Activated CD4-positive, alpha-beta T cell treated with anti-CD3 and anti-CD28 coated beads, Interleukin-10, Interleukin-2, amounts not matched to agents 100 ng/mL and 50 ng/mL, durations not matched to agents 16 hours and 8 hours (primary cell): ENCODE measurements around the gene CAMKMT.

ENCODE experiments used
- DNase-seq: peaks from one replicate; pipeline ENCODE4 v3.0.0-alpha.2; 2020

The CAMKMT gene

DNA sequence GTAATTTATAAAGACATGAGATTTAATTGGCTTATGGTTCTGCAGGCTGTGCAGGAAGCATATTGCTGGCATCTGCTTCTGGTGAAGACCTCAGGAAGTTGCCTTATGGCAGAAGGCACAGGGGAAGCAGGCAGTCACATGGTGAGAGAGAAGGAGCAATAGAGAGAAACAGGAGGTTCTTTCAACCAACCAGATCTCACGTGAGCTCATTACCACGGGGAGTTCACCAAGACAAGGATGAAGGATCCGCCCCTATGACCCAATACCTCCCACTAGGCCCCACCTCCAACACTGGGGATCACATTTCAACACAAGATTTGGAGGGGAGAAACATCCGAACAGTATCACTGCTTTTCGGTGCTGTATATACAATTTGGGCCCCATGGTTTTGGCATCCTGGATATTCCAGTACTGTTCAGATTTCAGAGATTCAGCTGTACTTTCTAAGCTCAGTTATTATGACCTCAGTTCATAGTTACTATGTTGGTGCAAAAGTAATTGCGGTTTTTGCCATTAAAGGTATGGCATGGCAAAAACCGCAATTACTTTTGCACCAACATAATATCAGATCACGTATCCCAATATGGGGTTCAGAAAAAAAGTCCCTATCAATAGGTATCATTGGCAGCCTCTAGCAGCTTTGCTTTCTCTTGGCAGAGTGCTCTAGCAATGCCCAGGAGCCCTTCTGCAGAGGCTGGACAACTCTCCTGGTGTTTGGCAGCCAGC, 390.2 kb downstream of the CAMKMT start:
- no peak for DNase-seq

- no peak for DNase-seq
Observed at GRCh38 chr2:44752761-44753160, 391.0 kb downstream of the CAMKMT start.

- peak; percentile 58 for DNase-seq
Observed at GRCh38 chr2:44753552-44754285, 392.0 kb downstream of the CAMKMT start.

- no peak for DNase-seq
Observed at GRCh38 chr2:44758591-44758990, 396.8 kb downstream of the CAMKMT start.

- DNase-seq = no peak
Observed at GRCh38 chr2:44759823-44760222, 398.1 kb downstream of the CAMKMT start.

DNA sequence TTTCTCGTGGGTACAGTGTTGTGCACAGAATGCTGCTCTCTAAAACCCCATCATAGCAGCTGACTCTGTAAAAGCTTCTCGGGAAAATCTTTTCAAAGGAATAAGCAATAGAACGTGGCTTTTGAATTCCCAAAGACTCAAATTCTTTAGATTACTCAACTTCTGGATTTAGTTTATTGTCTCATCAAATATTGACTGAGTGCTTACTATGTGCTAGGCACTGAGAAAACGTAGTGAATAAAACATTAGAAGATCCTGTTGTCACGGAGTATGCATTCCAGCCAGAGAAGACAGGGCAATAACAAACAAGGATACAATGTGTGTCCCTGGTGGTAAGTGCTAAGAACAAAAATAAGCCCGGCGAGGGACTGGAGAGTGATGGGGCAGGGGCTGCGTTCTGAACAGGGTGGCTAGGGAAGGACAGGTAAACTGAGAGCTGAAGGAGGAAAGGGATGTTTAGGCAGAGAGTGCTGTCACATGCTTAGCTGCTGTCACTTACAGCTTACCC, 401.6 kb downstream of the CAMKMT start:
- no peak for DNase-seq

DNA sequence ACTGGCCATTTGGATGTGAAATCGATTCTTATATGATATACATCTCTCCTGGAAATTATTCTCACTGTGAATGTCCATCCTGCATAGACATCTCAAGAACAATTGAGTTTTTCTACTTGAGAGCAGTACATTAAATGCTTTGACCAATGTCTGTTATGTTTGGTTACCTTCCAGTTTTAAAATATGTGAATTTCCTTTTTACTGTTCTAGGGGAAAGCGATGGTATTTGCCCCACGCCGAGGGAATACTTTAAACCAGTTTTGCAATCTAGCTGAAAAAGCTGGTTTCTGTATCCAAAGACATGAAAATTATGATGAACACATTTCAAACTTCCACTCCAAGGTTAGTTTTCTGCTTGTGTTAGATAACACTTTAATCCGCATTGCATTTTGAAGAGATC, 404.5 kb downstream of the CAMKMT start:
- no peak for DNase-seq

DNA sequence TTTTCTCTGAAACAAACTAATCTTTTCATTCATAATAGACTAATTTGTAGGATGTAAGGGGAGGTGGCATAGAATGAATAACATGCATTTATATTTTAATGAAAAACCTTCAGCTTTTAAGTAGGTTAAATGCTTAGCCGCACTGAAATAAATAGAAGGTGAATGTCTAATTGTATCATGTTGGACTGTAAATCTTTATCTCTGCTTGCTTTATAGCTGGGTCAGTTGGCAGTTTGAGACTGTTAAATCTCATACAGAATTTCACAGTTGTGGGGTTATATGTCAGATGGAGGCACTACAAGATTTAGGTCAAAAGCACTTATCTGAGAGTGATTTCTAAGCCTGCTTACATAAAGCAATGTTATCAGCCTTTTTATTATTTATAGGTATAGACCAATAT, 405.0 kb downstream of the CAMKMT start:
- no peak for DNase-seq

DNA sequence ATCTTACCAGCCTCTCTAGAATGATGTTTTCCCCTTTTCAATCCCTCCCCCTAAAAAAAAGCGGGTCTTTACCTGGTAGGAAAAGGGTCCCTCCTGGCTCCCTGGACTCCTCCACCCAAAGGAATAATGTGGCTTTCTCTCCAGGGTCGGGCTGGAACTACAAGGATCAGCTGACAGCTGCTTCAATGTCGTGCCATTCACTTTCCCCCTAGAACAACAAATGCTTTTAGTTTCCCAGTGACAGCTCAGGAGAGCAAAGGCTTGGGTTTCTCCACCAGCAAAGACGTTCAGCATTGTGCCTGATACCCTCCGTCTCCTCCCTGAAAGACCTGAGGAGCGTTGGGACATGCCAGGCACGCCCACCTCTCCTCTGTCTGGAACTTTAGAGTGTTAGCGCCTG, 405.9 kb downstream of the CAMKMT start:
- DNase-seq = no peak

DNA sequence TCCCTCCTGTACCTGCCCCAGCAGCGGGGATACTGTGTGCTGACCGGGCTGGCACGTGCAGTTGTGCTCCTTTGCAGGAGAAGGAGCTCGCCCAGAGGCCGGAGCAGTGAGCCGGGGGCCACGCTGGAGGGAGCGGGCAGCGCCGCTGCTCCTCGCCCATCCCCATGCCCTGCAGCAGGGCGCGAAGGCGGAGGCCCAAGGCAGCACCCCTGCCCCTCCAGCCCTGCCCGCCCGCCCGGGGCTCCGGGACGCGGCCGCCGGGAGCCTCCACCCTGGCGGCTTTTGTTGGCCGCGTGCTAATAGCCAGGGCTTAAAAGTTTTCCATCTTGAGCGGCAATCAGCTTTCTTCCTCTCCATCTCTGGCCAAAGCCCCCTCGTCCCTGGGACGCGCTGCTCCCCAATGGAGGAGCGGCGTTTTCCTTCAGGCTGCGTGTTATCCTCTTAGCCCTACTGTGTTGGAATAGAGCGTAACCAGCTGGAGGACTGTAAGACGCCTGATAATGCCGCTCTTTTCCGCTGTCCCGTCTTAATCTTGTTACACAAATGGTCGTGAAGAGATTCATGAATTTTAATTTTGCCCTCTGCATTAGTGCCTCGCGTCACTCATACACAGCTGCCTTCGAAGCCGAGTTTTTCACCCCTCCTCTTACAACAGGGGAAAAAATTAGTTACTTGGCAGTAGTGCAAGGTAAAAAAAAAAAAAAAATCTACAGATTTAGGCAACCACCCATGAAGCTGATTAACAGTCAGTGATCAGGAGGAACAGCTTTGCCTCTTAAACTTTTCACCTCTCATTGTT, 406.9 kb downstream of the CAMKMT start:
- DNase-seq = no peak

DNA sequence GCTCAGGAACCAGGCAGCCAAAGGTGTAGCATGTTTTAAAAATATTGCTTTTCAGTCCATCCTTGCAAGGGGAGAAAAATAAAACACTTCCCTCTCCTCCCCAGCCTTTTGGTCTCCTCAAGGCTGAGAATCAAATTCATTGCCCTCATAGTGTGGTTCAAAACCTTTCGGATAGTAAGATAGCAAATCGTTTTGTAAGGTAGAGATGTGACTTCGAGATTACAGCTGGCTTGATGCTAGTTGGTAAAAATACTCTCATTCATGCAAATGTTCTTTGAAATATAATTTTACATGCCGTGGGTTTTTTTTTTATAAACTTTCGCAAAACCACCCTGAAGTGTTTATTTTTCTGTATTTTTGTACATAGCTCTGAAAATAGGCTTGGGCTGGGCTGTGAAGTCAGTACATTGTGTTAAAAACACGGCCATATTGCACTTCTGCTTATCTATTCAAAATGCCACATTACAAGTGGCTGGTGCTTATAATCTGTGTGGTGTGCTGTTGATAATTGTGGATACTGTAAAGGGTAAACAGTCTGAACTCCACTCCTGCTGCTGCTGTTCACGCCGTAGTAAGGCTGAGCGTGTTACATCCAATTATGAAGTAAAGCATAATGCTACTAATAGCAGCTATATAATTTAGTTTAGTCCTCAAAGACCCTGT, 407.7 kb downstream of the CAMKMT start:
- DNase-seq = no peak

DNA sequence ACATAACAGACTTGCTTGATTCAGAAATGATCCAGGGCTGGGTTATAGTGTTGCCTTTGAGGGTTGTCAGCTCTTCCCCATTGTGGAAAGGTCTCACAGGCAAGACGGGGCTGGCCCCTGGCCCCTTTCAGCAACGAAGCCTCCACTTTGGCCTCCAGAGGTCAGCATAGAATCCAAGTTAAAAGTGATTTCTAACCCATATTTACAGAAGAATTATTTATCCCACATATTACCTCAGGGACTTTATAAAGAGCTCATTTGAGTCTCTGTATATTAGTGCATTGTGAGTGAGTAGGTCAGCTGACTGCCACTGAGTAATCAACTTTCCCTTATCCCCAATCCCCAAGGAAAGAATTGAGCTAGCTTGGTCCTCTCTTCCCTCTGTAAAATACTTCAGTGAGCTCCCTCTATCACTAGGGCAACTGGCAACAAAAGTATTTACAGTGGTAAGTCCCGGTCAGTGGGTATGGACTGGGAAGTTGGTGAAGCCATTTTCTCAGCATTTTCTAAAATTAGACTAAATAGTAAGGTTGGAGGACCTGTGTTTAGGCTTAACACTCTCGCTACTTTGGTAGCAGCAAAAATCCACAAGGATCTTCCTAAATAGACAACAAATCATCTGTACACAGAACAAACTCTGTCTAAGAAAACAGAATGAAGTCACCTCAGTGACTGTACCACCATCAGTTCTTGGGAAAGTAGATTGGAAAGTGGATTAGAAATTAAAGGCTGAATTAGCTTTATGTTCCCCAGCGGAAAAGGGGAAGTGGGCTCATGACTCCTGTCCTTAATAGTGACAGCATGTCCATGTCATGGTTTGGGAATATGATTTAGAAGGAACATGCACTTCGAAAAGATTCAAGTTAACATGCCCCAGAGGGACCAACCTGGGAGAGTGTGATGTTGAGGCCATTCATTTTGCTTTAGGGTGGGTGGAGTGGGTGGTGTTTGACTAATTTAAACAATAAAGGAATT, 408.8 kb downstream of the CAMKMT start:
- DNase-seq = no peak

GRCh38 chr2:44771522-44771921, 409.8 kb downstream of the CAMKMT start:
- DNase-seq = no peak

- DNase-seq = no peak
Observed at GRCh38 chr2:44772131-44772530, 410.4 kb downstream of the CAMKMT start.

DNA sequence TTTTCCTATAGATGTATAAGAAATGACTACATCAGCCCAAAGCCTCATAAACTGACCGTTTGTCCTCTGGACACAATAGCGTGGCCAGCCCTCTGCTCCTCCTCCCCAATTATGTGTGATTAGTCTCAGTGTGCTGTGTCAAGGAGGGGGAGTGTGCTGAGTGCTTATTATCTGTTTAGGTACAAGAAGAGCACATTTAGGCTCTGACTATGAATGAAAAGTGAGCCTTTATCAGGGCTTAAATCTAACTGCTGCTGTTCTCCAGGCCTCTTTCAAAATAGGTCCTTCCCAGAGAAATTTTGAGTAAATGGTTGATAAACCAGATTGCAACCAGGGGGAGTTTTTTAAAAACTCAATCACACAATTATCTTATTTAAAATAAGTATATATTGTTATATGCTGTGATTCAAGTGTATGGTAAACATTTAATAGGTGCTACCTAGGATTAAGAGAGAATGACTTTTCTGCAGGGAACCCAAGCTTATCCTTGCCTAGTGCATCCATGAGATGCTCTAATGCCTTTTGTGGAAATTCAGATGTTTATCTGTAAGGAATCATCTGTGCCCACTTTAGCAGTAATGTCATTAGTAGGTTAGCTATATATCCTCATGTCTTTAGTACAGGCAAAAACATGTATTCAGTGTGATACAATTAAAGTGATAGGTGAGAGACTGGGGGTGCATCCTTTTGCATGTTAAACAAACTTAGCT, 411.1 kb downstream of the CAMKMT start:
- DNase-seq = no peak

DNA sequence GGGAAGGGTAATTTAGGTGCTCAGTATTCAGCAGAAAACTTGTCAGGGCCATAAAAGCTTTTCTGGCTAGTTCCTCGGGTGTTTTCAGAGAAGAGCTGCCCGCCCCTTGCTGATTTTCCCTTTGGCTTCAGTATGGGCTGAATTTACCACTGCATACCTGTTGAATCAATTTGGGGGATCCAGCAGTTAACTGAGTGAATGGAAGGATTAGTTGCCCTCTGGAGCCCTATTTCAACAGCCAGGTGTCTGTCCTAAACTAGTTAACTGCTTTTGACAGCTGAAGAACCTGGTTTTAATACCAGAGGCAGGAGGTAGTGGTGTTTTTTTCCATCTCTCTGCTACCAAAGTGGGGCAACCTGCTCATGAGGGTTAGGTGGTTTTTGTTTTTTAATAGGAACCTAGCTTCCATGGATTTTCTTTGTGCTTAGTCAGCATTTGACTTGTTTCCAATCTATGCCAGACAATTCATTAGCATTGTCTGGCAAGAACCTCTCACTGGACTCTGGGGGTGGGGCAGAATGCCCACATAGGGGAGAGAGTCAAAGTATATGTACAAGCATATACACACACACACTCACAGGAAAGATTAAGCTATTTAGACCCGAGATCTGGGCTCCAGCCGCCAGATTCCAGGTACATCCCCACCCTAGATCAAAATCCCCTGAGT, 413.2 kb downstream of the CAMKMT start:
- no peak for DNase-seq

DNA sequence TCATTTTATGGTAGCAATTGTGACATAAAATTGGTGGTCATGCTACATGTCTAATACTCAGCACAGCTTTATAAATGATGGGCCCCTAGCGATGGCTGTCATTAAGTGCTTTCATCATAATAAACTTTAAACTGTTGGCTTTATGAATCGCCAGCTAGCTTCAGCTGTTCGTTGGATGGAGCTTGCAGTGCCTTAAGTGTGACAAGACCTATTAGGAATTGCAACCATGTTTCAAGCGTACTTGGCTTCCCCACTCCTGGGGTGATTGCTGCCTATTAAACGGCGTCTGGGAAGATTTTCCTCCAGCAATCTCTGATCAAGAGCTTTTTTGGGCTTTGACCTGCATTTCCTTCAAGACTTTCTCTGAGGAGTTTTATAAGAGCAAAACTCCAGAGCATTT, 415.3 kb downstream of the CAMKMT start:
- DNase-seq = no peak

GRCh38 chr2:44777537-44777936, 415.8 kb downstream of the CAMKMT start:
- DNase-seq = no peak

DNA sequence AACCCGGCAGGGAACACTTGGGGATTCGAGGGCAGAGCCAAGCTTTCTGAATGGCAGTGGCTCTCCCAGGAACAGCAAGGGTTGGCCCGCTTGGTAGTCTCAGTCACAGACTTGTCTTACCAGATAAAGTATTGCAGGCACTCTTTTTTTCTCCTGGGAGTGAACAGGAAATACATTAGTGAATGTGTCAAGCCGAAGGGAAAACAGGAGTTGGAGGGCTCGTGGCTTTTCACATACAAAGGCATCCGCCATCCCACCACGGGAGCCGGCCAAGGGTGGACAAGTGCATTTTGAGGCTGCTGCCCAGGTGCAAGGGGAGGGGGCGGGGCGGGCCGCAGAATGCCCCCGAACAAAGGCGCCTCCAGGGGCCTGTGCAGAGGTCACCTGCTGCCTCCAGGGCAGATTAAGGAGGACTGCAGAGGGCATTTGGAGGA, 416.5 kb downstream of the CAMKMT start:
- no peak for DNase-seq
